H1 (cell line): ENCODE data around the gene WDR77. TPM values are rescaled to one million over a fixed set of nuclear protein-coding genes. Genes with fewer than 3 reads are reported as not detected.

Experiments used
- CTCF ChIA-PET: fragments of 300-600 bp; sonication (Branson Sonifier 250); formaldehyde crosslinking; loops from one replicate; lab custom pipeline; 2021; ENCODE audit not compliant: partially characterized antibody; lab: Charles Lee
- POLR2A ChIA-PET: fragments of 300-600 bp; sonication (Branson Sonifier 250); formaldehyde crosslinking; loops from one replicate; lab custom pipeline; 2021; ENCODE audit warnings: inconsistent platforms; ENCODE audit not compliant: partially characterized antibody; lab: Charles Lee
- DNase-seq, 2 experiments: peaks; one replicate each; pipeline versions ENCODE4 v3.0.0 to v3.0.0-alpha.2; 2010 to 2022; ENCODE audit warnings: low spot score in 2 of 2, low read depth in 1 of 2, mixed read lengths in 1 of 2
- FAIRE-seq: peaks from 2 replicates; lab custom pipeline; 2011; peaks lifted over from hg19 to GRCh38; lab: Jason Lieb, UNC
- H2AFZ ChIP-seq: 2 replicates; pipeline ENCODE4 v1.8.1; 2012; ENCODE audit warnings: low read length, inconsistent platforms
- H2AK5ac ChIP-seq: 2 replicates; pipeline ENCODE4 v1.6.1; 2013; ENCODE audit warnings: low read depth, low read length
- H2BK120ac ChIP-seq: replicated peaks from 2 replicates; pipeline ENCODE3; 2013; ENCODE audit warnings: low read depth, low read length, inconsistent platforms
- H2BK12ac ChIP-seq: 2 replicates; pipeline ENCODE4 v1.6.1; 2013; ENCODE audit warnings: low read depth, low read length
- H2BK15ac ChIP-seq: 2 replicates; pipeline ENCODE4 v1.6.1; 2013; ENCODE audit warnings: low read length
- H2BK20ac ChIP-seq: 2 replicates; pipeline ENCODE4 v1.6.1; 2013; ENCODE audit warnings: low read length
- H2BK5ac ChIP-seq: 2 replicates; pipeline ENCODE4 v1.6.1; 2013; ENCODE audit warnings: low read depth, low read length
- H3K14ac ChIP-seq: 2 replicates; pipeline ENCODE4 v1.6.1; 2013; ENCODE audit warnings: inconsistent platforms; ENCODE audit not compliant: insufficient read length
- H3K18ac ChIP-seq: 2 replicates; pipeline ENCODE4 v1.6.1; 2013; ENCODE audit warnings: low read length; ENCODE audit errors: extremely low read depth
- H3K23ac ChIP-seq: 2 replicates; pipeline ENCODE4 v1.6.1; 2013; ENCODE audit warnings: inconsistent platforms; ENCODE audit not compliant: insufficient read length
- H3K23me2 ChIP-seq: 2 replicates; pipeline ENCODE4 v1.6.1; 2013; ENCODE audit warnings: low read depth, low read length
- H3K27ac ChIP-seq: 2 replicates; pipeline ENCODE4 v1.6.1; 2011; ENCODE audit warnings: low read depth, low read length, inconsistent platforms
- H3K27me3 ChIP-seq, 4 experiments: replicated peaks in 1 of 4; 1 replicate in 1 of 4; 2 replicates in 3 of 4; pipeline versions ENCODE4 v1.6.1 to v1.8.1; 2011 to 2013; ENCODE audit warnings: low read length in 3 of 4, mild to moderate bottlenecking in 3 of 4, inconsistent platforms in 2 of 4, mixed read lengths in 2 of 4, moderate library complexity in 1 of 4; ENCODE audit not compliant: control insufficient read depth in 3 of 4, insufficient read depth in 3 of 4; ENCODE audit errors: extremely low read depth in 1 of 4
- H3K36me3 ChIP-seq, 4 experiments: 2 replicates each; pipeline versions ENCODE4 v1.6.1 to v1.8.1; 2011 to 2013; ENCODE audit warnings: mild to moderate bottlenecking in 4 of 4, low read length in 3 of 4, moderate library complexity in 2 of 4, control low read depth in 1 of 4, inconsistent platforms in 1 of 4; ENCODE audit not compliant: insufficient read depth in 4 of 4, control insufficient read depth in 2 of 4
- H3K4ac ChIP-seq: replicated peaks from 2 replicates; pipeline ENCODE3; 2013; ENCODE audit warnings: low read length, low read depth, mixed read lengths, inconsistent platforms; ENCODE audit not compliant: insufficient read length
- H3K4me1 ChIP-seq, 4 experiments: replicated peaks in 1 of 4; 1 replicate in 1 of 4; 2 replicates in 3 of 4; pipeline versions ENCODE4 v1.6.1 to v1.8.1; 2011 to 2013; ENCODE audit warnings: low read length in 3 of 4, inconsistent platforms in 2 of 4, mixed read lengths in 1 of 4; ENCODE audit not compliant: insufficient read depth in 4 of 4, control insufficient read depth in 3 of 4
- H3K4me2 ChIP-seq, 2 experiments: 2 replicates each; pipeline versions ENCODE4 v1.6.1 to v1.8.1; 2011 to 2013; ENCODE audit warnings: low read depth in 2 of 2, low read length in 2 of 2, control low read depth in 1 of 2, inconsistent platforms in 1 of 2, mild to moderate bottlenecking in 1 of 2; ENCODE audit not compliant: insufficient read depth in 1 of 2
- H3K4me3 ChIP-seq, 4 experiments: fragments of 200-600, 300-600 bp in 1 of 4; sonication (generic), shearing (Covaris generic), sonication (Bioruptor Twin) in 1 of 4; 2 replicates each; pipeline versions ENCODE4 v1.5.1 to v1.8.1; 2011 to 2016; ENCODE audit warnings: low read length in 4 of 4, low read depth in 3 of 4, control low read depth in 2 of 4, inconsistent platforms in 2 of 4, mild to moderate bottlenecking in 2 of 4, mixed read lengths in 1 of 4, moderate library complexity in 1 of 4; ENCODE audit not compliant: insufficient read depth in 2 of 4; ENCODE audit errors: extremely low read depth in 1 of 4
- H3K56ac ChIP-seq: replicated peaks from 2 replicates; pipeline ENCODE3; 2013; ENCODE audit warnings: low read depth, mild to moderate bottlenecking, mixed read lengths, low read length, inconsistent platforms; ENCODE audit not compliant: insufficient read length
- H3K79me1 ChIP-seq: 2 replicates; pipeline ENCODE4 v1.6.1; 2013; ENCODE audit warnings: low read depth, low read length, control low read depth
- H3K79me2 ChIP-seq, 2 experiments: 2 replicates each; pipeline versions ENCODE4 v1.6.1 to v1.8.1; 2012 to 2013; ENCODE audit warnings: low read length in 2 of 2, mild to moderate bottlenecking in 2 of 2, inconsistent platforms in 1 of 2; ENCODE audit not compliant: insufficient read depth in 2 of 2, control insufficient read depth in 1 of 2
- H3K9ac ChIP-seq, 4 experiments: replicated peaks in 1 of 4; 1 replicate in 1 of 4; 2 replicates in 3 of 4; pipeline versions ENCODE4 v1.6.1 to v1.8.1; 2011 to 2013; ENCODE audit warnings: low read depth in 3 of 4, low read length in 3 of 4, control low read depth in 2 of 4, mild to moderate bottlenecking in 2 of 4, moderate library complexity in 2 of 4, inconsistent platforms in 1 of 4; ENCODE audit errors: extremely low read depth in 1 of 4
- H3K9me3 ChIP-seq, 2 experiments: 2 replicates each; pipeline versions ENCODE4 v1.6.1 to v1.8.1; 2012 to 2013; ENCODE audit warnings: mild to moderate bottlenecking in 2 of 2, moderate library complexity in 2 of 2, control low read depth in 1 of 2, inconsistent platforms in 1 of 2, low read depth in 1 of 2, low read length in 1 of 2, mixed read lengths in 1 of 2; ENCODE audit not compliant: insufficient read depth in 2 of 2
- H4K20me1 ChIP-seq, 2 experiments: replicated peaks in 1 of 2; 2 replicates each; pipeline versions ENCODE3 to v1.8.1; 2011 to 2013; ENCODE audit warnings: inconsistent platforms in 2 of 2, low read length in 2 of 2, mild to moderate bottlenecking in 1 of 2; ENCODE audit not compliant: insufficient read depth in 2 of 2, control insufficient read depth in 1 of 2
- H4K5ac ChIP-seq: 2 replicates; pipeline ENCODE4 v1.6.1; 2013; ENCODE audit warnings: low read length, low read depth, mixed read lengths, inconsistent platforms; ENCODE audit not compliant: insufficient read length
- H4K8ac ChIP-seq: 2 replicates; pipeline ENCODE4 v1.8.0; 2013; ENCODE audit warnings: mild to moderate bottlenecking, moderate library complexity, low read length, inconsistent platforms; ENCODE audit not compliant: insufficient read depth; ENCODE audit errors: extremely low read depth
- H4K91ac ChIP-seq: replicated peaks from 2 replicates; pipeline ENCODE3; 2013; ENCODE audit warnings: low read length, mixed read lengths, inconsistent platforms; ENCODE audit not compliant: insufficient read length
- CHD2 ChIP-seq: IDR thresholded peaks from 2 replicates; pipeline ENCODE4 v1.6.1; 2012; ENCODE audit warnings: low read length, improper control_type of control experiment
- EZH2 ChIP-seq: fragments of 200-600 bp; sonication (generic); IDR thresholded peaks from 2 replicates; pipeline ENCODE4 v1.7.1; 2012; ENCODE audit warnings: low read depth, mild to moderate bottlenecking, moderate library complexity, low read length, inconsistent platforms; ENCODE audit not compliant: severe bottlenecking
- FOSL1 ChIP-seq: IDR thresholded peaks from 2 replicates; pipeline ENCODE4 v1.6.1; 2011; ENCODE audit warnings: mild to moderate bottlenecking, low read depth, low read length, moderate library complexity; ENCODE audit not compliant: insufficient read depth
- JUND ChIP-seq: IDR thresholded peaks from 2 replicates; pipeline ENCODE4 v1.6.1; 2011; ENCODE audit warnings: mild to moderate bottlenecking, improper control_type of control experiment, low read length
- RAD21 ChIP-seq, 2 experiments: IDR thresholded peaks in 1 of 2; conservative IDR thresholded peaks in 1 of 2; 2 replicates each; pipeline ENCODE4 v1.6.1; 2011; ENCODE audit warnings: low read depth in 2 of 2, low read length in 2 of 2, improper control_type of control experiment in 1 of 2, inconsistent platforms in 1 of 2, mild to moderate bottlenecking in 1 of 2, moderate library complexity in 1 of 2
- SIX5 ChIP-seq: IDR thresholded peaks from 2 replicates; pipeline ENCODE4 v1.6.1; 2011; ENCODE audit warnings: mild to moderate bottlenecking, low read depth, low read length
- SP4 ChIP-seq: IDR thresholded peaks from 2 replicates; pipeline ENCODE4 v1.6.1; 2012; ENCODE audit warnings: low read length, inconsistent platforms
- TAF7 ChIP-seq: optimal IDR thresholded peaks from 2 replicates; pipeline ENCODE3; 2011; ENCODE audit warnings: low read depth, mild to moderate bottlenecking, inconsistent platforms, low read length, moderate library complexity, borderline replicate concordance
- TCF12 ChIP-seq: IDR thresholded peaks from 2 replicates; pipeline ENCODE4 v1.6.1; 2011; ENCODE audit warnings: low read depth, mild to moderate bottlenecking, low read length
- WGBS, 2 experiments: shearing (Covaris generic) in 1 of 2; methylation state at CpG; one replicate each; pipeline versions ENCODE4 v1.1.6 to v1.1.7; 2013 to 2015; ENCODE audit warnings: low lambda C conversion rate in 2 of 2, mixed read lengths in 2 of 2, inconsistent platforms in 1 of 2, low coverage in 1 of 2, missing lambda C conversion rate in 1 of 2; ENCODE audit not compliant: insufficient replicate concordance in 2 of 2, insufficient coverage in 1 of 2, insufficient read length in 1 of 2; ENCODE audit errors: extremely low coverage in 1 of 2, missing lambda C conversion rate in 1 of 2; 5-methylcytosine and 5-hydroxymethylcytosine counted together
- polyA plus RNA-seq, 7 experiments: library from polyadenylated mRNA; depleted of rRNA in 3 of 7; stranded (reverse) in 5 of 7; unstranded in 2 of 7; fragments of >200 nt in 5 of 7; fragments of 200-250 nt in 2 of 7; gene quantifications; 1 replicate in 5 of 7; 2 replicates in 1 of 7; 4 replicates in 1 of 7; pipeline versions ENCODE4 v1.2.1 to v1.2.3, GENCODE V29; 2011 to 2013; ENCODE audit warnings: missing spikeins in 2 of 7, mixed read lengths in 2 of 7
- total RNA-seq: library from RNA; stranded (reverse); fragmentation: NEBNext Ultra II Directional; extraction: Animal tissue kit (Norgen Biotek cat#: 25700); gene quantifications from 2 replicates; pipeline ENCODE4 v1.2.1, GENCODE V29; 2021
- TF ChIP-seq, protein P1 (sequence below): IDR thresholded peaks from 2 replicates; pipeline ENCODE4 v1.6.1; 2012; ENCODE audit warnings: inconsistent platforms
- TF ChIP-seq, protein P2 (sequence below): IDR thresholded peaks from 2 replicates; pipeline ENCODE4 v1.6.1; 2012; ENCODE audit warnings: inconsistent platforms

WDR77 gene
- total and polyA plus RNA-seq, 2 of the 8 experiments (the other 6 are each of a cell fraction or from before 2014, with no cell fraction given), result 66.0 to 156 TPM

DNA sequence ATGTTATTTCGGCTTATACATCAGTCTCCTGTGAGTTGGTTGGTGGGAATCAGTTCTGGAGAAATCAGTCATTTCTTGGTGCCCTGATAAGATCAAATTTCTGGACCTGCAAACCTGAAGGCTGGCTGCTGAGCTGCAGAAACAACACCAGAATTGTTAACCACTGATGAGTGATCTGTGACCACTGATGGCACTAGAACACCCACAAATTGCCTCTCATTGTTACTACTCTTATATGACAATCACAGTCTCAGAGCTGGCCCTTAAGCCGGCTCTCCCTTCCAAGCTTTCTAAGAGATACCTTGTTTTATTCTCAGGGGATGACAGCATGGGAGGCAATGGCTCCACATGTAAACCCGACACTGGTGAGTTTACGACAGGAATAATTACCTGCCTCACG is 26.6 kb upstream of the WDR77 start:
- no peak overlapping the region for H3K56ac ChIP-seq
- no peak overlapping the region for H3K14ac ChIP-seq
- ChIA-PET CTCF (interaction anchor here (0.5 to 1.9 kb wide), 5 partner anchors 9 to 271 kb away, joined by 3 to 6 read pairs (median 3); no protein-coding TSS in a partner anchor), POLR2A (interaction anchor here (0.7 kb wide), 1 partner anchor 513 kb away, joined by 3 read pairs; no protein-coding TSS in a partner anchor)
- no peak overlapping the region for H3K27ac ChIP-seq
- H3K27me3 ChIP-seq, result no peaks in the 10 kb centered on the region
- H3K79me2 ChIP-seq, result no peaks in the 10 kb centered on the region
- no peak overlapping the region for H3K18ac ChIP-seq
- no peak overlapping the region for H4K91ac ChIP-seq
- H2BK20ac ChIP-seq, result no peak overlapping the region
- no peak overlapping the region for H3K23ac ChIP-seq
- no peaks in the 10 kb centered on the region for H3K79me1 ChIP-seq
- H3K9me3 ChIP-seq, result no peaks in the 10 kb centered on the region
- DNase-seq (no peak), FAIRE-seq (no peak)
- no peak overlapping the region for H3K4me3 ChIP-seq
- no peak overlapping the region for H2BK12ac ChIP-seq
- 84% methylated on average over 5 of the region's 5 CpGs; no CpG with 5 or more reads in 1 of the 2 experiments for WGBS, 2 experiments
- no peak overlapping the region for H2BK120ac ChIP-seq
- no peak overlapping the region for H2BK15ac ChIP-seq
- no peaks in the 10 kb centered on the region for H3K4me1 ChIP-seq
- no peaks in the 10 kb centered on the region for H3K36me3 ChIP-seq
- H3K4me2 ChIP-seq, result no peak overlapping the region
- no peak overlapping the region for H3K9ac ChIP-seq
- H4K8ac ChIP-seq, result no peak overlapping the region
- H4K5ac ChIP-seq, result no peak overlapping the region
- no peak overlapping the region for H2AK5ac ChIP-seq
- no peaks in the 10 kb centered on the region for H4K20me1 ChIP-seq
- H3K23me2 ChIP-seq, result no peaks in the 10 kb centered on the region
- H3K4ac ChIP-seq, result no peak overlapping the region
- no peak overlapping the region for H2AFZ ChIP-seq
- H2BK5ac ChIP-seq, result no peak overlapping the region
- TF ChIP-seq RAD21 (IDR thresholded peaks at IDR 0.05 in 1 of 2, conservative IDR thresholded peaks at IDR 0.05 in 1 of 2; ENCODE audit: low read depth in 2 of 2, low read length in 2 of 2) (no peak), JUND (no peak), TAF7 (no peak), EZH2 (no peak), CHD2 (no peak), SIX5 (no peak), FOSL1 (no peak), SP4 (no peak), TCF12 (no peak)
- TF ChIP-seq, protein P1, sequence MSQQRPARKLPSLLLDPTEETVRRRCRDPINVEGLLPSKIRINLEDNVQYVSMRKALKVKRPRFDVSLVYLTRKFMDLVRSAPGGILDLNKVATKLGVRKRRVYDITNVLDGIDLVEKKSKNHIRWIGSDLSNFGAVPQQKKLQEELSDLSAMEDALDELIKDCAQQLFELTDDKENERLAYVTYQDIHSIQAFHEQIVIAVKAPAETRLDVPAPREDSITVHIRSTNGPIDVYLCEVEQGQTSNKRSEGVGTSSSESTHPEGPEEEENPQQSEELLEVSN, result no peak
- TF ChIP-seq, protein P2, sequence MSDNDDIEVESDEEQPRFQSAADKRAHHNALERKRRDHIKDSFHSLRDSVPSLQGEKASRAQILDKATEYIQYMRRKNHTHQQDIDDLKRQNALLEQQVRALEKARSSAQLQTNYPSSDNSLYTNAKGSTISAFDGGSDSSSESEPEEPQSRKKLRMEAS, result no peak
